Parathyroid adenoma (tissue), 2 donors: ENCODE data around the gene GLRX3.
"Not testable (repeated sequence)": the region's sequence is repeated elsewhere in the genome, so short reads cannot be mapped to it uniquely, and the experiment has no call there.

ENCODE experiments used
- H2AFZ ChIP-seq: fragments of 300-600 bp; sonication (generic); one replicate; pipeline ENCODE4 v1.7.0; 2017; ENCODE audit warnings: antibody characterized with exemption, mild to moderate bottlenecking
- H3K27ac ChIP-seq: fragments of 300-600 bp; sonication (generic); one replicate; pipeline ENCODE4 v1.7.0; 2017
- H3K27me3 ChIP-seq: fragments of 300-600 bp; sonication (generic); one replicate; pipeline ENCODE4 v1.7.0; 2017; ENCODE audit warnings: low read length; ENCODE audit not compliant: control insufficient read depth, insufficient read depth
- H3K36me3 ChIP-seq: fragments of 300-600 bp; sonication (generic); one replicate; pipeline ENCODE4 v1.7.0; 2017; ENCODE audit warnings: low read length; ENCODE audit not compliant: control insufficient read depth, insufficient read depth
- H3K4me1 ChIP-seq: fragments of 300-600 bp; sonication (generic); one replicate; pipeline ENCODE4 v1.7.0; 2017; ENCODE audit warnings: control low read depth
- H3K4me2 ChIP-seq: fragments of 300-600 bp; sonication (generic); one replicate; pipeline ENCODE4 v1.7.0; 2017; ENCODE audit warnings: low read length
- H3K4me3 ChIP-seq: fragments of 300-600 bp; sonication (generic); one replicate; pipeline ENCODE4 v1.7.0; 2017; ENCODE audit warnings: low read depth, low read length
- H3K79me2 ChIP-seq: fragments of 300-600 bp; sonication (generic); one replicate; pipeline ENCODE4 v1.7.0; 2017; ENCODE audit warnings: control low read depth
- H3K9ac ChIP-seq: fragments of 300-600 bp; sonication (generic); one replicate; pipeline ENCODE4 v1.7.0; 2017; ENCODE audit warnings: mild to moderate bottlenecking
- H3K9me3 ChIP-seq: fragments of 300-600 bp; sonication (generic); one replicate; pipeline ENCODE4 v1.7.0; 2017; ENCODE audit warnings: low read length; ENCODE audit not compliant: control insufficient read depth
- CTCF ChIP-seq: fragments of 300-600 bp; sonication (generic); IDR thresholded peaks from one replicate; pipeline ENCODE4 v1.7.0; 2017; ENCODE audit warnings: antibody characterized with exemption, mild to moderate bottlenecking
- donor health status: primary hyperparathyroidism.

The GLRX3 gene

GRCh38 chr10:130111852-130112180, 24.4 kb upstream of the GLRX3 start:
- Histone ChIP-seq H3K9me3 (no peaks in the 10 kb centered on the region), H3K36me3 (no peaks in the 10 kb centered on the region), H3K4me3 (peak overlapping the region; percentile 93), H3K9ac (peak overlapping the region; percentile 78), H3K4me1 (peaks cover 2% of the 10 kb centered on the region), H2AFZ (peak overlapping the region; percentile 99), H3K79me2 (peaks cover 8% of the 10 kb centered on the region), H3K4me2 (peak overlapping the region; percentile 84), H3K27ac (peak overlapping the region; percentile 93), H3K27me3 (no peaks in the 10 kb centered on the region)
- TF ChIP-seq CTCF, result no peak

GRCh38 chr10:130112821-130113220, 23.4 kb upstream of the GLRX3 start:
- Histone ChIP-seq H3K79me2 (peaks cover 8% of the 10 kb centered on the region), H3K36me3 (no peaks in the 10 kb centered on the region), H2AFZ (no peak overlapping the region), H3K4me1 (peaks cover 2% of the 10 kb centered on the region), H3K9ac (no peak overlapping the region), H3K4me3 (no peak overlapping the region), H3K9me3 (no peaks in the 10 kb centered on the region), H3K4me2 (no peak overlapping the region), H3K27ac (no peak overlapping the region), H3K27me3 (no peaks in the 10 kb centered on the region)
- no peak for TF ChIP-seq CTCF

- not testable (repeated sequence) for H3K36me3 ChIP-seq, H3K4me3 ChIP-seq, H3K79me2 ChIP-seq, H3K4me2 ChIP-seq, H3K27me3 ChIP-seq, H3K27ac ChIP-seq, H3K9ac ChIP-seq, H2AFZ ChIP-seq, H3K9me3 ChIP-seq, H3K4me1 ChIP-seq
Measured at GRCh38 chr10:130116942-130117341, 19.2 kb upstream of the GLRX3 start.

- not testable (repeated sequence) for H3K4me3 ChIP-seq, H2AFZ ChIP-seq, H3K36me3 ChIP-seq, H3K4me2 ChIP-seq, H3K79me2 ChIP-seq, H3K27me3 ChIP-seq, H3K27ac ChIP-seq, H3K9ac ChIP-seq, H3K4me1 ChIP-seq, H3K9me3 ChIP-seq
Measured at GRCh38 chr10:130117535-130117934, 18.7 kb upstream of the GLRX3 start.

- no peak for TF ChIP-seq CTCF
- no peak overlapping the region for H3K9ac ChIP-seq
Measured at GRCh38 chr10:130121486-130122079, 14.6 kb upstream of the GLRX3 start.

More at GRCh38 chr10:130121486-130122079, 14.6 kb upstream of the GLRX3 start:
- Histone ChIP-seq H3K4me3 (no peak overlapping the region), H3K4me1 (no peaks in the 10 kb centered on the region), H3K36me3 (no peaks in the 10 kb centered on the region), H3K4me2 (no peak overlapping the region), H3K27me3 (no peaks in the 10 kb centered on the region), H3K79me2 (no peaks in the 10 kb centered on the region), H3K27ac (no peak overlapping the region), H2AFZ (no peak overlapping the region), H3K9me3 (no peaks in the 10 kb centered on the region)
